ENCODE data around the gene IL17B.

IL17B gene

DNA sequence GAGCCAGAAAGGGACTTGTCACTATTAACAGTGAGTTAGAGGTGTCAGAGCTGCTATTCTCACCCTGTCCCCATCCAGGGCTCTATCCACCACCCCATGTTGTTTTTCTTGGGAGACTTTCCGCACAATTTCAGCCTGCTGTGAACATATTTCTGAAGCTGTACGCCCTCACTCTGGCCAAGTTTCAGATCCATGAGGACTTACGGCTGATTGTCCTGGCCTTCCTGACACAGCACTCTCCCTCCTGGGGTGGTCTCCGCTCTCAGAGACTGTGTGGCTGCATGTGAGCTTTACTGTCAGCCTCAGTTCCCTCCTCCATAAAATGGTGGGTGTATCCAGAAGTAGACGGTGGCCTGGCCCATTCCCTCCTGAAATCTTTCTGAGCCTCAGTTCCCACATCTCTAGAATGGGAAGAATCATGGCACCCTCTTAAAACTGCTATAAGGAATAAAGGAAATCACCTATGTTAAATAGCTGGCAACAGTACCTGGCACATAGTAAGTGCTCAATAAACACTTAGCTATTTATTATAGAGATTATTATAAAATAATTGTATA is 804 bp upstream of the IL17B start:
- DNase-seq (ENCODE audit: low read depth in 2 of 2) = no peak

DNA sequence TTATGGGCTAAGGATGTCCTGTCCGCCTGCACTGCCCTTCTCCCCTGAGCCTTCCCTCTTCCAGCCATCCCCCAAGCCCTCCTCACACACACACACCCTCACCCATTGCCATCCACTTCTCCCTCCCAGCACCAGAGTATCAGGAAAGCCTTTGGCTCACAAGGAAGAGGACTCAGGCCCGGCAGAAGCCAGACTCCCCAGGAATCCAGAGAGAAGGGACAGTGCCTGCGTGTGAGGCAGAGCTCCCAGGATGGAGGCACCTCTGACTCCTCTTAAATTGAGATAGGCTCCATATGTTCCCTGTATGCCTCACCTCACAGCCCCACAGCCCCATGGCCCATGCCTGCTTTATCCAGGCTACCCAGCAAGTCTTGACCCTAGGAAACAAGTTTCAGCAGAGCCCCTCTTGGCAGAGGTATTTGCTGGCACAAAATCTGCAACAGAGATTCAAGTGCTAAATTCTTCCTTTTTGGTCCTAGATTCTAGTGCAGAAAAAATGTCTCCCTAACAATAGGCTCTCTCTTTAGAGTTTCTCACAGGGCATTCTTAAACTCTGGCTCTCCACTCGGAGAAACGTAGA is 761 bp downstream of the IL17B start:
- DNase-seq (ENCODE audit: low read depth in 2 of 2) = no peak

DNA sequence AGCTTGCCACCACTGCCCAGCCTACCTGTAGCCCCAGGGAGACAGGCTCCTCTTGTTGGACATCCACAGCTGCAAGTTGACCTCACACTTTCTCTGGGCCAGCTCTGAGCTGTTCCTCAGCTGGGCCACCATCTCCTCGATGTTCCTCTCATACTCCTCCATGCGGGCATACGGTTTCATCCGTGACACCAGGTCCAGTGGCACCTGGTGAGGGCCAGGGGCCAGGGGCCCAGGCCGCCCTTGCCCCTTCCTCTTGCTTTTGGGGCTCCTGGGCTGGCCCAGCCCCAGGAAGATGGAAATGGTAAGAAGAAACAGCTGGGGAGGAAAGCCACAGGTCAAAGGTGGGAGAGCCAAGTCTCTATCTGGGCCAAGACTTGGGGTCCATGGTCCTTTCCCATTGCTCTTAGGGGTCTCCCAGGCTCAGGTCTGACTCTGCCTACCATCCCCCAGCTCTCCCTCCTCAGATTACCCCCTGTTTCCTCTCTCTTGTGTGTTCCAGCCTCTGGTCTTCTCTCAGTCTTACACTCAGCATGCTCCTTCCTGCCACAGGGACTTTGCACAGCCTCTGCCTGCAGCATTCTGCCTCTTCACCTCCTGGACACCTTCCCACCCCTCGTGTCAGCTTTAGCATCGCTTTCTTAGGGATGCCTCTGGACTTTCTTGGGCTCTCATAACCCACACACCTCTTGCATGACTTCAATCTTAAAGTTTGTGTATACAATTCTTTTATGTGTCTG is 2.2 kb downstream of the IL17B start:
- DNase-seq (ENCODE audit: low read depth in 2 of 2) = no peak

GRCh38 chr5:149376104-149376503 is 3.0 kb downstream of the IL17B start:
- DNase-seq (ENCODE audit: low read depth in 2 of 2) = no peak

GRCh38 chr5:149375434-149375833 is 3.7 kb downstream of the IL17B start:
- DNase-seq (ENCODE audit: low read depth in 2 of 2) = no peak

DNA sequence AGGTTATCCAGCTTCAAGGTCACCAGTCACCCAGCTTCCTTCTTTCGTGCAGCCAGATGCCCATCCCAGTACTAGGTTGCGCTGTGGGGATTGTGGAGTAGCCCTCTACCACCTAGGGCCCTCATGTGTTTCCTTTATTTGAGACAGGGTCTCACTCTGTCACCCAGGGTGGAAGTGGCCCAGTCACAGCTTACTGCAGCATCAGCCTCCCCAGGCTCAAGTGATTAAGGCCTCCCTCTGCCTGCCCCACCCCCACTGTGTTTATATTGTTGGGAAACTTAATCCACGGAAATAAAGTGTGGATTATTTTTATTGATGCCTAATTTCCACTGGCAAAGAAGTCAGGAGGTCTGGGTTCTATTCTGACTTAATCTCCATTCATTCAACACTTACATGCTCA is 4.3 kb downstream of the IL17B start:
- no peak for DNase-seq (ENCODE audit: low read depth in 2 of 2)

- no peak for DNase-seq (ENCODE audit: low read depth in 2 of 2)
Observed at GRCh38 chr5:149374303-149374702, 4.8 kb downstream of the IL17B start.

DNA sequence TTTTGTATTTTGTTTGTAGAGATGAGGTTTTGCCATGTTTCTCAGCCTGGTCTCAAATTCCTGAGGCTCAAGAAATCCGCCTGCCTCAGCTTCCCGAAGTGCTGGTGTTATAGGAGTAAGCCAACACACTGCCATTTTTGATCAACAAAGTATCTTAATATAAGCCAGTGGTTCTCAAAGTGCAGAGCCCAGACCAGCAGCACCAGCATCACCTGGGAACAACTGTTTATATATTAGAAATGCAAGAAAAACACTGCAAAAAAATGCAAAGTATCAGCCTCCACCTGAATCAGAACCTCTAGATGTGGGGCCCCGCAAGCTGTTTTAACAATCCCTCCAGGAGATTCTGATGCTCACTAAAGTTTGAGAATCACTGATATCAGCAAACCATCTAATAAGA is 6.2 kb downstream of the IL17B start:
- no peak for DNase-seq (ENCODE audit: low read depth in 2 of 2)

DNA sequence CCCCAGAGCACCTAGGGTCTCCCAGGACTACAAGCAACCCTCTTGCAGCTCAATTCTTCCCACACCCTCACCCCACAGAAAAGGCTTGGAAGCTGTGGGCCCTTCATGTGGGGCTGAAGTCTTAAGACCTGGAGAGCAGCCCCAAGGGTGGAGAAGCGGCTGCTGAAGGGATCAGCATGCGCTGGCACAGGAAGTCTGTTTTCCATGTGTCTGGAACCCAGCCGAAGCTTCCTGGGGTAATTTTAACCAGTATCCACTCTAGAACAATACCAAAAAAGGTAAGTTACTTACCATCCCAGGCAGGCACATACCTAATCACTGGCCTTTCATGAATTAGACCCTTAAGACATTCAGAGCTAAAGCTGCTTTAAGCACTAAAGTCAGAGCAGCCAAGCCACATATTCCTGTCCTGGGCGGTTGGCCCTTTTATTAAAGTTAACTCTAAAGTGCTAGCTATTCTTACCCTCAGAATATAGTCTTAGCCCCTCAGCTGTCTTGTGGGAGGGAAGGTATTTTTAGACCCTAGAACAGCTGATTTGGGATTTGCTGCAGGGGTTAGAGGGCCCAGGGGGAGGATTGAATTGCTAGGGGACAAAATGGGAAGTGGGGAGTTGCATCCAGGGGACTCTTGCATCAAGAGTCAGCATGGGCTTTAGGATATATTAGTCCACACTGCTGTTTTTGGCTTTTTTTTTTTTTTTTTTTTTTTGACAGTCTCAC is 6.9 kb downstream of the IL17B start:
- no peak for DNase-seq (ENCODE audit: low read depth in 2 of 2)

- peak; percentile 25 to 30 for DNase-seq (ENCODE audit: low read depth in 2 of 2)
Observed at GRCh38 chr5:149371296-149371962, 7.7 kb downstream of the IL17B start.

- no peak for DNase-seq (ENCODE audit: low read depth in 2 of 2)
Observed at GRCh38 chr5:149370878-149371277, 8.2 kb downstream of the IL17B start.

GRCh38 chr5:149367972-149368645 is 11.0 kb downstream of the IL17B start:
- DNase-seq (ENCODE audit: low read depth in 2 of 2) = no peak

- peak in 1 of 2 donors; percentile 25 for DNase-seq (ENCODE audit: low read depth in 2 of 2)
Observed at GRCh38 chr5:149367249-149367971, 11.7 kb downstream of the IL17B start.

DNA sequence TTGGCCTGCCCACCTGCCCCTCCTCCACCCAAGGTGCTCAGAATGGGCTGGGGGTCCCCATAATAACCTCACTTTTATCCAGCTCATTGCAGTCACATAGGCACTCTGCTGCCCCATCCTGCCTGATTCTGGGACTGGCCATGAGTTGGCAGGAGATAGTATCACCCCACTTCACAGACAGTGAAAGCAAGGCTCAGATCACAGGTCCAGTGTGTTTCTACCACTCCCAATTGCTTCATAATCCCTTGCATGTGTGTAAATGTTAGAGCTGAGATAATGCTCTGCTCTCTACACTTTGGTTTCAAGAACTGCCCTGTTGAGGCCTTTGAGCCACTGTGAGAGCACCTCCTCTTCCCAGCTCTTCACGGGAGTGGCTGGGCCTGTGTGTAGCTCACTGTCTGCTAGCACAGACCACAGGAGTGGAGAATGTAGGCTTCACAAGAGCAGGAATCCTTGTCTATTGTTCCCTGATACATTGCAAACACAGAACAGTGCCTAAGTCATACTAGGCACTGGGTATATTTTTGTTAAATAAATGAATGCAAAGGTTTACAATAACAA is 12.8 kb downstream of the IL17B start:
- no peak for DNase-seq (ENCODE audit: low read depth in 2 of 2)

DNA sequence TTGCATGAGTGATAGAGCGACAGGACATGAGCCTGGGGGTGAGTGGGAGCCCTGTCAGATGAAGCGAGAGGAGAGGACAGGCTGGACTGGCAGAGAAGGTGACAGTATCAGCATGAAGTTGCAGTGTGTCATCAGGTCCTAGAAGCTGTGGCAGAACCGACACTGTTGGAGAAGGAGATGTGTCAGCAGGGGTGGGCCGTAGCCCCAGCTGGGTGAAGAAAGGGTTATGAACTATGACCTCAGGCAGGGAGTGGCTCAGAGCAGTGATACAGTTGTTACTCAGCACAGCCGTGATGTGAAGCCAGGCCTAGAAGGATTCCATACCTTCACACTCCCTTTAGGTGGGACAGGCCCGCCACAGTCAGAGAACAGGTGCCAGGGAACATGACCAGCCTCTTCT is 13.7 kb downstream of the IL17B start:
- no peak for DNase-seq (ENCODE audit: low read depth in 2 of 2)

DNA sequence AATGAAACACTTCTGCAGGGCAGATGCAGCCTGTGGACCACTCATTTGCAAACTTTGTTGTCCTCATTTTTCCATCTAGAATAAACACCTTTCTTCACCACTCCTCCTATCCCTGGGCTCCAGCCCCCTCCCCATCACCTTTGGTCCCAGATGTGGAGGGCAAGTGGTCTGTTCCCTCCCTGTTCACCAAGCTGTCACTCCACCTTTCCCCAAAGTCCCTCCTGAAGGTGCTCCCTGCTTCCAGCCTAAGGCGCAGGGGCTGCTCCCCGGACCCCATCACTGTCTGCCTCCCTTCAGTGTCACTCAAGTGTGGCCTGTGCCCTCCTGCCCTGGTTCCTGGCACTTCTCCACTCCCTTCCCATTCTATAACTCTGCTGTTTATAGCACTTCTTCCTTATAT is 14.4 kb downstream of the IL17B start:
- DNase-seq (ENCODE audit: low read depth in 2 of 2) = no peak

DNA sequence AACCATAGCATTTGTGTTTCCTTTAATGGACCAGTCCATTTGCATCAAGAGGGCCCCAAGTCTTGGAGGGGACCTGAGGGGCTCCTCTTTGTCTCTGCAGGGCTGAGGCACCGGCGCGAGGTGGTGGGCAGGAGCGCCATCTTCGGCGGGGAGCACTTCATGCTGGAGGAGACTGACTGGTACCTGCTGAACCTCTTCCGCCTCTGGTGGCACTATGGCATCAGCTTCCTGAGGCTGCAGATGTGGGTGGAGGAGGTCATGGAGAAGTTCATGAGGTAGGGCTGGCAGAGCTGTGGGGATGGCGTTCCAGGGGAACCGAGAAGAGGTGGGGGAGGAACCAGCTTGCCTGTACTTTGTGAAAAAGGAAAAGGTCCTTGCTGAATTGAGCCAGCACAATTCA is 15.2 kb downstream of the IL17B start:
- no peak for DNase-seq (ENCODE audit: low read depth in 2 of 2)

DNA sequence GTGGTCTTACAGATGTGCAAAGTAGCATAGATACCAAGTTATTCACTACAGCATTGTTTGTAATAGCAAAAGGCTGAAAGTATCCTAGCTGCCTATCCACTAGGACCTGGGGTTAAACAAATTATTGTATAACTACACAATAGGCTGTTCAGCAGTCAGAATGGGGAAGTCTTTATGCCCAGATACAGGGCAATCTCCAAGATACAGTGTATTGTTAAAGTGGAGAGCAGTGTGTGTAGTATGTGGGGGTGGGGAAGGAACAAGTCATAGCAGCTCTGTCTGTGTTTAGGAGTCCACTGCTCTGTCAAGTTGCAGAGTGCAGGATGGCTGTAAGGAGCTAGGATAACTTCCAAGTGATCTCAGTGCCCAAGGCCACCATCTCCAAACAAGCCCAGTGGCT is 15.7 kb downstream of the IL17B start:
- no peak for DNase-seq (ENCODE audit: low read depth in 2 of 2)

DNA sequence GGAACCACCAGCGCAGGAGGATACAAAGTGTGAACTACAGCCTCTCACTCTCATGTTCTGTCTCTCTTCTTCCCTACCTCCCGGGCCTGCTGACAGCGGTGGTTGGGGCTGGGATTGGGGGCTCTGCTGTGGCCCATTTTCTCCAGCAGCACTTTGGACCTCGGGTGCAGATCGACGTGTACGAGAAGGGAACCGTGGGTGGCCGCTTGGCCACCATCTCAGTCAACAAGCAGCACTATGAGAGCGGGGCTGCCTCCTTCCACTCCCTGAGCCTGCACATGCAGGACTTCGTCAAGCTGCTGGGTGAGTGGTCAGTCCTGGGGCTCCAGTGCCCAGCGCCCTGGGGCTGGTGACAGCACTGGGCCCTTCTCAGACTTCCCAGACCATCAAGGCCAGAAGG is 16.6 kb downstream of the IL17B start:
- no peak for DNase-seq (ENCODE audit: low read depth in 2 of 2)

GRCh38 chr5:149360272-149360671 is 18.8 kb downstream of the IL17B start:
- DNase-seq (ENCODE audit: low read depth in 2 of 2) = no peak

Data from stimulated activated CD8-positive, alpha-beta memory T cell treated with anti-CD3 and anti-CD28 coated beads, Interleukin-15, amount 100 ng/mL, for 48 hours (primary cell).